Neural cell (in vitro differentiated cells): ENCODE data around the gene MRPL36. TPM values are rescaled to one million over a fixed set of nuclear protein-coding genes. Genes with fewer than 3 reads are reported as not detected.

Experiments used
- H2AFZ ChIP-seq: fragments of 200-600, 300-800 bp; sonication (generic), shearing (Covaris generic); 2 replicates; pipeline ENCODE4 v1.6.0; 2014; ENCODE audit warnings: low read depth, mild to moderate bottlenecking, antibody characterized with exemption, low read length, moderate library complexity
- H3F3A ChIP-seq: fragments of 200-600 bp; shearing (Covaris generic); 2 replicates; pipeline ENCODE4 v1.6.1; 2016; ENCODE audit warnings: mild to moderate bottlenecking, moderate library complexity, mixed read lengths, antibody characterized with exemption, low read length; ENCODE audit not compliant: insufficient read depth, poor library complexity, severe bottlenecking
- H3K27ac ChIP-seq: fragments of 200-600, 300-800 bp; sonication (generic), shearing (Covaris generic); 2 replicates; pipeline ENCODE4 v1.5.1; 2014; ENCODE audit warnings: mild to moderate bottlenecking, low read length, moderate library complexity
- H3K27me3 ChIP-seq: fragments of 300-800, 200-600 bp; sonication (generic), shearing (Covaris generic); 2 replicates; pipeline ENCODE4 v1.6.0; 2014; ENCODE audit warnings: mild to moderate bottlenecking, low read depth, low read length, moderate library complexity; ENCODE audit not compliant: insufficient read depth
- H3K36me3 ChIP-seq: fragments of 300-800, 200-600 bp; sonication (generic), shearing (Covaris generic); 2 replicates; pipeline ENCODE4 v1.5.1; 2014; ENCODE audit warnings: mild to moderate bottlenecking, antibody characterized with exemption, low read length, moderate library complexity; ENCODE audit not compliant: insufficient read depth
- H3K4me2 ChIP-seq: fragments of 300-800, 200-600 bp; sonication (generic), shearing (Covaris generic); 2 replicates; pipeline ENCODE4 v1.6.0; 2014; ENCODE audit warnings: mild to moderate bottlenecking, low read length
- H3K4me3 ChIP-seq: fragments of 300-800, 200-600 bp; sonication (generic), shearing (Covaris generic); 2 replicates; pipeline ENCODE4 v1.5.1; 2014; ENCODE audit warnings: mild to moderate bottlenecking, low read length, moderate library complexity
- H3K79me2 ChIP-seq: fragments of 200-600 bp; shearing (Covaris generic); replicated peaks from 2 replicates; pipeline ENCODE4 v1.6.0; 2014; ENCODE audit warnings: mild to moderate bottlenecking, low read length, moderate library complexity; ENCODE audit not compliant: insufficient read depth
- H3K9ac ChIP-seq: fragments of 300-800, 200-600 bp; sonication (generic), shearing (Covaris generic); 2 replicates; pipeline ENCODE4 v1.6.1; 2016; ENCODE audit warnings: mild to moderate bottlenecking, low read length, mixed read lengths
- H3K9me2 ChIP-seq: fragments of 200-600 bp; shearing (Covaris generic); 2 replicates; pipeline ENCODE4 v1.6.1; 2016; ENCODE audit warnings: mild to moderate bottlenecking, low read length, mixed read lengths; ENCODE audit not compliant: insufficient read depth
- H3K9me3 ChIP-seq: fragments of 200-600, 300-800 bp; sonication (generic), shearing (Covaris generic); 2 replicates; pipeline ENCODE4 v1.6.1; 2016; ENCODE audit warnings: mild to moderate bottlenecking, mixed run types, low read length, moderate library complexity, mixed read lengths
- H4K20me1 ChIP-seq: fragments of 200-600 bp; shearing (Covaris generic); 2 replicates; pipeline ENCODE4 v1.6.1; 2016; ENCODE audit warnings: mild to moderate bottlenecking, mixed run types; ENCODE audit not compliant: insufficient read depth
- CTCF ChIP-seq: fragments of 450-650 bp; IDR thresholded peaks from 2 replicates; pipeline ENCODE4 v1.5.1; 2014; ENCODE audit warnings: antibody characterized with exemption, mild to moderate bottlenecking, moderate library complexity; ENCODE audit not compliant: poor library complexity, severe bottlenecking
- EP300 ChIP-seq: fragments of 450-650 bp; conservative IDR thresholded peaks from 2 replicates; pipeline ENCODE4 v1.6.1; 2014; ENCODE audit warnings: antibody characterized with exemption, mild to moderate bottlenecking, moderate library complexity; ENCODE audit not compliant: poor library complexity, severe bottlenecking
- EZH2 ChIP-seq: fragments of 200-600, 300-800 bp; shearing (Covaris generic), sonication (generic); IDR thresholded peaks from 2 replicates; pipeline ENCODE4 v1.6.1; 2014; ENCODE audit warnings: antibody characterized with exemption, low read length, borderline replicate concordance, mild to moderate bottlenecking; ENCODE audit not compliant: insufficient read depth, poor library complexity, severe bottlenecking
- MXI1 ChIP-seq: fragments of 450-650 bp; conservative IDR thresholded peaks from 2 replicates; pipeline ENCODE4 v1.6.1; 2014; ENCODE audit warnings: antibody characterized with exemption, mild to moderate bottlenecking; ENCODE audit not compliant: poor library complexity, severe bottlenecking
- POLR2AphosphoS5 ChIP-seq: IDR thresholded peaks from 2 replicates; pipeline ENCODE4 v1.6.1; 2012
- RAD21 ChIP-seq: fragments of 450-650 bp; conservative IDR thresholded peaks from 2 replicates; pipeline ENCODE4 v1.6.1; 2014; ENCODE audit warnings: antibody characterized with exemption, mild to moderate bottlenecking, moderate library complexity
- REST ChIP-seq: IDR thresholded peaks from 2 replicates; pipeline ENCODE4 v1.6.1; 2012; ENCODE audit warnings: borderline replicate concordance
- SMC3 ChIP-seq: fragments of 450-650 bp; conservative IDR thresholded peaks from 2 replicates; pipeline ENCODE4 v1.6.1; 2014; ENCODE audit warnings: antibody characterized with exemption, mild to moderate bottlenecking, moderate library complexity; ENCODE audit not compliant: poor library complexity
- TAF1 ChIP-seq: IDR thresholded peaks from 2 replicates; pipeline ENCODE4 v1.6.1; 2012; ENCODE audit warnings: low read depth
- polyA plus RNA-seq: library from polyadenylated mRNA; depleted of rRNA; stranded (reverse); fragments of >200 nt; gene quantifications from 2 replicates; pipeline ENCODE4 v1.2.3, GENCODE V29; 2014

Gene MRPL36
- polyA plus RNA-seq, 1 donor from 2014 or later = 51.9 TPM

DNA sequence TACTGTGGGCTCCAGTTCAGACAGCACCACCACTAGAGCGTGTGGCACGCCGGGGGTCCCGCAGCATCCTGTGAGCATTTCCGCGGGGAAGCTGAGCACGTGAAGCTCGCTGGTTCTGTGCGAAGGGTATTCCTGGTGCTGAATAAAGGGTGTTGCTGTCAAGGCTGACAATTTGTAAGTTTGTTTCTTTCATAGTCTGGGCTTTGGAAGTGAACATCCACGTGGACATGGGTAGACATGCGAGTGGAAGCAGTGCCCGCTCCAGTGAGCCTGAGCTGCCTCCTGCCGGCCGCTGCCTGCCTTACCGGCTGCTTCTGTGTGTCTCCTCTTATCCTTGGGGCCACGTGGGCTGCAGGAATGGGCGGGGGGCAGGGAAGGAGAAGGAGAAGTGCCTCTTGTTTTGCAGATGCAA, 16.2 kb upstream of the MRPL36 start:
- Histone ChIP-seq H3K27me3 (no peaks in the 10 kb centered on the region), H3K4me2 (no peak overlapping the region), H3K27ac (no peak overlapping the region), H4K20me1 (no peaks in the 10 kb centered on the region), H3F3A (no peaks in the 10 kb centered on the region), H3K79me2 (no peaks in the 10 kb centered on the region), H3K36me3 (peaks cover 6% of the 10 kb centered on the region), H3K9me2 (no peaks in the 10 kb centered on the region), H2AFZ (no peak overlapping the region), H3K9me3 (no peaks in the 10 kb centered on the region), H3K4me3 (no peak overlapping the region), H3K9ac (no peak overlapping the region)
- TF ChIP-seq TAF1 = no peak
- TF ChIP-seq POLR2AphosphoS5 = no peak
- no peak for TF ChIP-seq MXI1
- no peak for TF ChIP-seq SMC3
- no peak for TF ChIP-seq EP300

GRCh38 chr5:1815071-1815786, 15.6 kb upstream of the MRPL36 start:
- Histone ChIP-seq H3K27me3 (no peaks in the 10 kb centered on the region), H3K9me3 (no peaks in the 10 kb centered on the region), H3K4me3 (no peak overlapping the region), H3K9ac (no peak overlapping the region), H3K4me2 (no peak overlapping the region), H3K36me3 (peaks cover 6% of the 10 kb centered on the region), H3K27ac (no peak overlapping the region), H3F3A (no peaks in the 10 kb centered on the region), H3K79me2 (no peaks in the 10 kb centered on the region), H4K20me1 (no peaks in the 10 kb centered on the region), H2AFZ (no peak overlapping the region), H3K9me2 (no peaks in the 10 kb centered on the region)
- TF ChIP-seq EP300 (no peak), TAF1 (no peak), RAD21 (no peak), EZH2 (no peak), SMC3 (no peak), CTCF (no peak), REST (no peak), POLR2AphosphoS5 (no peak), MXI1 (no peak)
